GM20000 (cell line): ENCODE results near the gene CACNA1D.

Experiments
- DNase-seq: peaks from one replicate; pipeline ENCODE4 v3.0.0; 2012; ENCODE audit warnings: low spot score
- TF ChIP-seq, protein P1 (sequence below): IDR thresholded peaks from 2 replicates; pipeline ENCODE4 v1.5.1; 2012; ENCODE audit warnings: mild to moderate bottlenecking, control low read depth; ENCODE audit errors: extremely low read depth, missing control alignments

The CACNA1D gene

DNA sequence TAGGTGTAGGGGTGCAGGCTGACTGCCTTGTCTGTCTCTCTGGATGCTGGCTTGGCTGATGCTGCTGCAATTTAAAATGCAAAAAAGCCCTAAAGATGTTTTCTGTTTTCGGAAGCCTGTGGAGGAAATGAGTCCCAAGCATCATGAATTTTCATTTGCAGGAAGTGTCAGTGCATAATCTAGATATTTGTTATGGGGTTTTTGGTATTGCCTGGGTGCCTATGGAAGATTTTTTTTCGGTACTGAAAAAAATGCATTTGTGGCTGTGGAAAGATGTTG, 1.9 kb downstream of the CACNA1D start:
- DNase-seq, result no peak

DNA sequence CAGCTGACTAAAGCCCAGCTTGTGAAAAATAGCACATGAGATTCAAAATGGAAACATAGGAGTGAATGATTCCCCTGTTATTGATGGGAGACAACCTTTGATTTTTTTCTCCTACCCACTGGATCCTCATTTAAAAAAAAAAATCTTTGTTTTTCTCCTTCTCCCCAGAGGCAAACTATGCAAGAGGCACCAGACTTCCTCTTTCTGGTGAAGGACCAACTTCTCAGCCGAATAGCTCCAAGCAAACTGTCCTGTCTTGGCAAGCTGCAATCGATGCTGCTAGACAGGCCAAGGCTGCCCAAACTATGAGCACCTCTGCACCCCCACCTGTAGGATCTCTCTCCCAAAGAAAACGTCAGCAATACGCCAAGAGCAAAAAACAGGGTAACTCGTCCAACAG, 2.6 kb downstream of the CACNA1D start:
- TF ChIP-seq, protein P1, sequence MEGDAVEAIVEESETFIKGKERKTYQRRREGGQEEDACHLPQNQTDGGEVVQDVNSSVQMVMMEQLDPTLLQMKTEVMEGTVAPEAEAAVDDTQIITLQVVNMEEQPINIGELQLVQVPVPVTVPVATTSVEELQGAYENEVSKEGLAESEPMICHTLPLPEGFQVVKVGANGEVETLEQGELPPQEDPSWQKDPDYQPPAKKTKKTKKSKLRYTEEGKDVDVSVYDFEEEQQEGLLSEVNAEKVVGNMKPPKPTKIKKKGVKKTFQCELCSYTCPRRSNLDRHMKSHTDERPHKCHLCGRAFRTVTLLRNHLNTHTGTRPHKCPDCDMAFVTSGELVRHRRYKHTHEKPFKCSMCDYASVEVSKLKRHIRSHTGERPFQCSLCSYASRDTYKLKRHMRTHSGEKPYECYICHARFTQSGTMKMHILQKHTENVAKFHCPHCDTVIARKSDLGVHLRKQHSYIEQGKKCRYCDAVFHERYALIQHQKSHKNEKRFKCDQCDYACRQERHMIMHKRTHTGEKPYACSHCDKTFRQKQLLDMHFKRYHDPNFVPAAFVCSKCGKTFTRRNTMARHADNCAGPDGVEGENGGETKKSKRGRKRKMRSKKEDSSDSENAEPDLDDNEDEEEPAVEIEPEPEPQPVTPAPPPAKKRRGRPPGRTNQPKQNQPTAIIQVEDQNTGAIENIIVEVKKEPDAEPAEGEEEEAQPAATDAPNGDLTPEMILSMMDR, result no peak
- no peak for DNase-seq

More for the DNA sequence above, 1.9 kb downstream of the CACNA1D start:
- TF ChIP-seq, protein P1, result no peak

- TF ChIP-seq, protein P1, result no peak
- no peak for DNase-seq
Observed at GRCh38 chr3:53498806-53499641, 4.6 kb downstream of the CACNA1D start.

GRCh38 chr3:53500165-53500777, 5.9 kb downstream of the CACNA1D start:
- DNase-seq, result no peak
- TF ChIP-seq, protein P1, result no peak

DNA sequence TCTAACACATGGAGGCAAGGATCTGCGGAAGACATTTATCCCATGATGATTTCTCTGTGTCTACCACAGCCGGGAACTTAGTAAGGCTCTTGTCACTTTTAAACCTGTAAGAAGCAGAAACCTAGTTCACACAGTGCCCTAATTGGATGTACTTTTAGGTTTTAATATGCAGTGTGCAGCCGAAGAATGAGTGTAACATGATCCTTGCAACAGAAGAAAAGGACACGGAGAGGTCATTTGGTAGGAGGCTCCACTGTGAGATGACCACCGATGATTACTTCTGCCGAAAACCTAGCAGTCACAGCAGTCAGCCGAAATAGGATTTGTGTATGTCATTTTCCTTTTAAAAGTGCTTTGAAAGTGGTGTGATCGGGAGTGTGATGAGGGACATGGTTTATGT, 6.8 kb downstream of the CACNA1D start:
- TF ChIP-seq, protein P1, result no peak

GRCh38 chr3:53502737-53503136, 8.3 kb downstream of the CACNA1D start:
- no peak for DNase-seq
- TF ChIP-seq, protein P1, result no peak

More for the DNA sequence above, 6.8 kb downstream of the CACNA1D start:
- DNase-seq, result no peak

DNA sequence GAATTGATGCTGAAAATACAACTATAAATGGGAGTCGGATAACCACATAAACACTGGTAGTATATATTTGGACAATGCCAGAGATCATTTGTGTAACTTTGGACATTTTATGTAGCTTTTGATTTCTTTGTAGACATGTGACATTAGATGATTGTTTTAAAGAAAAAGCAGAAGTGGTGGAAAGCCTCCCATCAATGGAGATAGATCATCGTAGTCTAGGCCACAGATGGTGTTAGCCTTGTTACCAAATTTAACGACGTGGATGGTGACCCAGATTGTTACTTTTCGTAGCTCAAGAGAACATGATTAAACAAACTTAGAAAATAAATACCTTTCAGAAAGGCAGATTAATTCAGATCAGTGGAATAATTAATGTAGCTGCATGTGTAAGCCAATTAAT, 8.8 kb downstream of the CACNA1D start:
- DNase-seq, result no peak
- TF ChIP-seq, protein P1, result no peak
